Tongue (tissue), 2 donors: ENCODE data around the gene INHA. TPM values are rescaled to one million over a fixed set of nuclear protein-coding genes. Genes with fewer than 3 reads are reported as not detected.

ENCODE experiments used
- DNase-seq: peaks from one replicate; pipeline ENCODE4 v3.0.0-alpha.2; 2015
- total RNA-seq: library from RNA; depleted of rRNA; stranded (reverse); fragments of >200 nt; gene quantifications from one replicate; pipeline ENCODE4 v1.2.3, GENCODE V29; 2014

Gene INHA
- total RNA-seq, 1 donor from 2014 or later: 1.5 TPM

DNA sequence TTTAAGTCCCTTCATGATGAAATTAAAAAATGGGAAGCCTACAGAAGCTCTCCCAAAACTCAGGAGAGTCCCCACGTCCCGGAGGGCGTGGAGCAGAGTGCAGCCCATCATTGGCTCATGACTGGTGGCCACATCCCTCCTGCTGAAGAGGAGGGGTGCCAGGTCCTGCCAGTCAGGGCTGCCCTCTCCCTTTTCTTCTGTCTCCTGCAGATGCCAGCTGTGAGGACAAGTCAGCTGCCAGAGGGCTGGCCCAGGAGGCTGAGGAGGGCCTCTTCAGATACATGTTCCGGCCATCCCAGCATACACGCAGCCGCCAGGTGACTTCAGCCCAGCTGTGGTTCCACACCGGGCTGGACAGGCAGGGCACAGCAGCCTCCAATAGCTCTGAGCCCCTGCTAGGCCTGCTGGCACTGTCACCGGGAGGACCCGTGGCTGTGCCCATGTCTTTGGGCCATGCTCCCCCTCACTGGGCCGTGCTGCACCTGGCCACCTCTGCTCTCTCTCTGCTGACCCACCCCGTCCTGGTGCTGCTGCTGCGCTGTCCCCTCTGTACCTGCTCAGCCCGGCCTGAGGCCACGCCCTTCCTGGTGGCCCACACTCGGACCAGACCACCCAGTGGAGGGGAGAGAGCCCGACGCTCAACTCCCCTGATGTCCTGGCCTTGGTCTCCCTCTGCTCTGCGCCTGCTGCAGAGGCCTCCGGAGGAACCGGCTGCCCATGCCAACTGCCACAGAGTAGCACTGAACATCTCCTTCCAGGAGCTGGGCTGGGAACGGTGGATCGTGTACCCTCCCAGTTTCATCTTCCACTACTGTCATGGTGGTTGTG lies 2.6 kb downstream of the INHA start:
- DNase-seq: peak; percentile 52

DNA sequence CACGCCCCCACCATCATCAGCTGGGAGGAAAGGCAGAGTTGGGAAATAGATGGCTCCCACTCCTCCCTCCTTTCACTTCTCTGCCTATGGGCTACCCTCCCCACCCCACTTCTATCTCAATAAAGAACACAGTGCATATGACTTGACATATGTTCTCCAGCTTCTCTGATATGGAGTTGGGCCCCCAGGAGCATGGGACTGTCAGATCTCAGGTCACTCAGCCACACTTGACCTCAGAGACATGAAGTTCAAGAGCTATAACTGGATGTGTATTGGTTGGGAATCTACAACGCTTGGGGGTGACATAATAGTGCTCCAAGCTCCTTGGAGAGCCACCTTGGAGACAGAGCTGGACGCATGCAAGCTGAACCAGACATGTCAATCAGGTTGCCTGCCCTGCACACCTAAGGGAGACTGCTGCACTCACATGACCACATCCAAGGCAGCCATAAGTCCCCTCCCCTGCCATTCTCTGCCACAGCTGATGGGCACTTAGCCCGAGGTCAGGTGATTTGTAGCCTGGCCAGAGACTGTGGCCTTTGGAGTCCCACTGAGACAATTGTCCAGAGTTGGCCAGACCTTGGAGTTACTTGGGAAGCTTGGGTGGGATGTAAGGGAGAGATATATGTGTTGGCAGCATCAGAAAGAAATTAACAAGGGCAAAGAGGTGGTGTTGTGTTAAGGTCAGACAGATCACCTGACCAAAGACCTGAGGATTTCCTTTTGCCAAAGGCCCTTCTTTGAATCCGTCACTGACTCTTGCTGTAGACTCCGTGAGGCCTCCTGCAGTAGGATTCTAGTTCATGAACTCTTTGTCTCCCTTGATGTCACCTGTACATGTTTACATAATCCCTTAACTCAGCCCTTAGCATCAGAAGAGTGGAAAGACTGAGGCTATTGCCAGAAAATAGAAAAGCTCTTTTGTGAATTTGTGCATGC lies 3.7 kb downstream of the INHA start:
- no peak for DNase-seq

DNA sequence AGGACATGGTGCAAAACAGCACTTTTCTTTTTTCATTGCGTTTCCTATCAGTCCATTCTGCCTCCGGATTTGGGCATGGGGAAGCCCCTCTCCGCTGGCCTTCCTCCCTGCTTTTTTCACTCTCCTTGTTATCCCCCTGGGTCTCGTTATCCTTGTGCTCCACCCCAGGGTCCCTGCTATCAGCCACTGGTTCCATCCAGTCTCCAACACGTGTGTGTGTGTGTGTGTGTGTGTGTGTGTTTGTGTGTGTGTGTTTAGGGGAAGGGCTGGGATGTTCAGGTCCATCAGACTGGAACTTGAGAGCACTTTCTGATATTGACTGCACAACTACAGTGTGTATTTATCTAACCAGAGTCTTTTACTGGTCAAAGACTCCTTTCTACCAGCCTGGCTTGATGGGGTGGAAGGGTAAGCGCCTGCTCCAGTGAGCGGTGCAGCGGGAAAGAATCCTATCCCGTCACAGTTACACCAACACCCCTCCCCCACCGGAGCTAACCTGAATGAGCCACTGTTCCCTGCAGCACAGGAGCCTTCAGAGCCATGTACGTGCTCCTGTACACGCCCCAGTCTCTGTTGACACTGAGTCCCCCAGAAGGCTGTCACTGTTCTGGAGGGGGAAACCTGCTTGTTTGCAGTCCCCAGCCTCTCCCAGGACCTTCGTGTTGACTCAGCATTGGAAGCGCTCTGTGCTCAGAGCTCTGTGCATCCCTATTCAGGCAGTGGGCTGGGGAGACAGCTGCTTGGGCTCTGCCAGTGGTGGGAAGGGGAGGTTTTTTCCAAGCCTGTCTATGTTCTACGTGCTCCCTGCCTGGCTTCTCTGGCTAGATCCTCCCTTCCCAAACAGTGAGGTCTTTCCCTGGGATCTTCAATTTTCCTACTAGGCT lies 4.6 kb downstream of the INHA start:
- DNase-seq: peak; percentile 85

DNA sequence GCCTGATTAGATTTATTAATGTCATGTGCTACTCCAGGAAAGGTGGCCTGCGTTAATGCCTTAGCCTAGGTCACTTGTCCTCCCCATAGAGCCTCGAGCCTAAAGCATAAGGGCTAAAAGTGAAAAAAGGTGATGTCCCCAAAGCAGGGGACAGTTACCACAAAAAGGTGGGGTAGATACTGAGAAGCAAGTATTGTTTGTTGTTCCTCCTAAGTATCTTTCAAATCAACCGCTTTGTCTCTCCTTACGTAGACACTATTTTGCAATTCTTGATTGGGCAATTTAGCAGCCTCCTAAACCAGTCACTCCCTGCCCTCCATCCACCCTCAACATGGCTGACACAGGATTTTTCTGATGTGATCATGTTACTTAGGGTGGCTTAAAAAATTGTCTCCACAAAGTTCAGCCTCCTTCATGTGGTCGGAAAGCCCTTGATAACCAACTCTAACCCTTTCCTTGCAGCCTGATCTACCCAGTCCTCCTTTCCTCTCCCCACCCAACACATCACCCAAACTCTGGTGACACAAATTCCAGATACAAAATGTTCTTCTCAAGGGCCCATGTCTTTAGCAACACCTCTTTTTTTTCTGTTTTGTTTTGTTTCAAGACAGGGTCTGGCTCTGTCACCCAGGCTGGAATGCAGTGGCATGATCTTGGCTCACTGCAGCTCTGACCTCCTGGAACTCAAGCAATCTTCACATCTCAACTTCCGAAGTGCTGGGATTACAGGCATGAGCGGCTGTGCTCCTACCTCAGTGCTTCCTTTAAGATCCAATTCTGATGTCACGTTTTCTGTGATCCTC lies 6.9 kb downstream of the INHA start:
- no peak for DNase-seq

DNA sequence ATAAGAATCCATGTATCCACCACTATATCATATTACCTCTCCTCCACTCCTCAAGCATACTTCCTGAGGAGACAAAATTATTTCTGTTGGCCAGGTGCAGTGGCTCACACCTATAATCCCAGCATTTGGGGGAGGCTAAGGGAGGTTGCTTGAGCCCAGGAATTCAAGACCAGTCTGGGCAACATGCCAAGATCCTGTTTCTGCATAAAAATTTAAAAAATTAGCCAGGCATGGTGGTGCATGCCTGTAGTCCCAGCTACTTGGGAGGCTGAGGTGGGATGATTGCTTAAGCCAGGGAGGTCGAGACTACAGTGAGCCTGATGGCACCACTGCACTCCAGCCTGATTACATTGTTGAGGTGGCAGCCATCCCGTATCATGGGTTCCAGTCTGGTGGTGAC lies 9.2 kb downstream of the INHA start:
- DNase-seq: no peak

DNA sequence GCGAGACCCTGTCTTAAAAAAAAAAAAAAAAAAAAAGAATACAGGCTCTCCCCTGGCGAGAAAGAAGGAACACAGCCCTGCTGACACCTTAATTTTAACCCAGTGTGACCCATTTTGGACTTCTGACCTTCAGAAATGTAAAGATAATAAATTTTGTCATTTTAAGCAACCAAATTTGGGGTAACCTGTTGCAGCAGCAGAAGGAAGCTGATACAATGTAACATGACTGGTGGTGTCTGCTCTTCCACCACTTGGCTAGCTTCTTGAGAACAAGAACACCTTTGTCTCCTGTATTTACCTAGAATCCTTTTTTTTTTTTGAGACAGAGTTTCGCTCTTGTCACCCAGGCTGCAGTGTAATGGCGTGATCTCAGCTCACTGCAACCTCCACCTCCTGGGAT lies 19.0 kb downstream of the INHA start:
- DNase-seq: no peak

DNA sequence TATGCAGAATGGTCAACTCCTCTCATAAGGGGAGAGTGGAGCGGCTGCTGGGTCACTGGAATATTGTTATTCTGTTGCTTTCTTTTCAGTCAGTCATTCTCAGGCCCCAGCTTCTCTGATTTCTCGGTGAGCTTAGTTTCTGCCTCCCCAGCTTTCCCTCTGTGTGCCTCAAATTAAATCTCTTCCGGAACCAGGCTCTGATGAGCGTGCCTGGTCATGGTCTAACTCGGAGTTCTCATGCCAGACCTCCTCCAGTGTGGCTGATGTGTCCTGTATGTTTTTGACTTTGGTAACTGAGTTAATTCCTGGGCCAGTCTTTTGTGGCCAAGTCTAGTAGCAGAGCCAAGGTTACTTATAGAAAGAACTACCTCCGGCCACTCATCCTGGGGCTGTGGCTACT lies 20.6 kb downstream of the INHA start:
- peak; percentile 84 for DNase-seq

DNA sequence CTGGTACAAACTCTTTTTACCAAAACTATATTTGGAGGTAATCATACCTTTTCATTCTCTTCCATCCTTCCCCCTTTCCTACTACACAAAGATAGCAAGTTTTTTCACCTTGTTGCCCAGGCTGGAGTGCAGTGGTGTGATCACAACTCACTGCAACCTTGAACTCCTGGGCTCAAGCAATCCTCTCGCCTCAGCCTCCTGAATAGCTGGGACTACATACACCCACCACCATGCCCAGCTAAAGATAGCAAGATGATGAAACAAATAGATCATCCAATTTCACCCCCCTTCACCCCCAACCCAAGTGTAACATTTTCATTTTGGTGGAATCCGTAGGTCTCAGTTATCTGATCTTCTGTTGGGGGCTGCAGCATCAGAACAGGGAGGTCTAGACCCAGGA lies 21.0 kb downstream of the INHA start:
- DNase-seq: no peak

DNA sequence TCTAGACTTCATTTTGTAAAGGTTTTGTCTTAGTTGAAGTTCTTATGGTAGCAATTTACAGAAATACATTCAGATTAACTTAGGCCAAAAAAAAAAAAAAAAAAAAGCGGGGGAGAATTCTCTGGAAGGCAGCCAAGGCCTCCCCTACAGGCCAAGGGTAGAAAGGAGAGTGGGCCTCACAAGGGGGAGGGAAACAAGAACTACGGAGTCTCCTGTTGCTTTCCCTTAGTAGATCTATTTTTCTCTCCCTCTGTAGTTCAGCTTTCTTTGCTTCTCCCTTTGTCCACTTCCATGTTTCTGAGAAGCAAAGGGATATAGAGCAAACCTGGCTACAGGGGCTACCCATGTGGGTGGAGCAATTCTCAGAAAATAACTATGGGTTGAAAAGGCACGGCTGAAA lies 23.1 kb downstream of the INHA start:
- peak; percentile 85 for DNase-seq

DNA sequence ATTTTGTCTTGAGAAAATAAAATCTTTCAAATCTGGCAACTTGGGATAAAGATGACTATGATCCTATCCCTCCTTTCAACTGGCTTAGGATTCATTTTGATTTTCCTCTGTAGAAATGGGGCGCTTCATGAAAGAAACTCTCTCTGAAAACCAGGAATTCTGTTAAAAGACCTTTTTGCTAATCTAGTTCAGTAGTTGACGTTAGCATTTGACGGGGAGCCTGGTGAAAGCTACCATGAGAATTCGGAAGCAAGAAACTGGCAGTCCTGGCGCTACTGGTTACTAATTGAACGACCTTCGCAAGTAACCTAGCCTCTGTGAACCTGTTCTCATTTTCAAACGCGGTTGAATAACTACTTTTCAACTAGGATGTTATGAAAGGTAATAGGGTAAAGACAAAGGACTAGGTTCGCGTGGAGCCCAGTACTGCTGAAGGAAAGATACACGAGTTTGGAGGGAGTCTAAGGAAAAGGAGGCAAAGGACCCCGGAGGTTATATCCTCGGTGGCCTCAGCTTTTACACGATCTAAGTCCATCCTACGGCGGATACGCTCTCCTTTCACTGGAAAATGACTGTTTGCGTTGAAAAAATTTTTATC lies 24.9 kb downstream of the INHA start:
- DNase-seq: no peak

DNA sequence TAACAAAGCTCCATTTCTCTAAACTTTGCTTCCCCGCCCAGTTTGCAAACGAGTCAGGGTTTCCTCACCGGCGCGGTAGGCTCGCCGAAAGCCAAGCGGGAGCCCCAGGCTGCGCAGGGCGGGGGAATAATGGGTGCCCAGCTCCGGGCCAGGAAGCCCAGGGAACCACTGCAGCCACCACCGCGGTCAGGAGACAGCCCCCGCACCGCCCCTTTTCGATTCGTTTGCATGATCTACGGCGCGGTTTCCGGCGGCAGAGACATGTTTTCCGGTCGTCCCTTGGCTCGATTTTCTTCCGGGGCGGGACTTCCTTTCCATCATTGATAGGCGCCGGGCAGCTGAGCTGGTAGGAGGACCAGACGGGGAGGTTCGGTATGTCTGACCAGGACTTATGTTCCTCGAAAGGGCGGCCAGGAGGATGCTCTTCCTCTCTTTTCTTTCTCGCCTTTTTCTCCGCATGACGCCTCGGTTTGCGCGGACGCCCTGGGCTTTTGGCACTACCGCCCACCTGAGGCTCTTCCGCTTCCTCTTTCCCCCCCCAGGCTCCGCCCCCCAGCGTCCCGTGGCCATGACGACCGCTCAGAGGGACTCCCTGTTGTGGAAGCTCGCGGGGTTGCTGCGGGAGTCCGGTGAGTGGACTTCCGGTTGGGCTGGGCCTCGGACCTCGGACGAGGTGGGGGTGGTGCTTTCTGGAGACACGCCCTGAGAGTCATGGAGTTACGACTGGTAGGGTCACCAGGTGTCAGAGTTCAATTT lies 25.6 kb downstream of the INHA start, which contains the start of gene STK11IP:
STK11IP (plus strand) TSS at position 306 of the 756 bp plus-strand sequence; CDS start at position 569, 263 bp downstream.
- peak; percentile 99 for DNase-seq

DNA sequence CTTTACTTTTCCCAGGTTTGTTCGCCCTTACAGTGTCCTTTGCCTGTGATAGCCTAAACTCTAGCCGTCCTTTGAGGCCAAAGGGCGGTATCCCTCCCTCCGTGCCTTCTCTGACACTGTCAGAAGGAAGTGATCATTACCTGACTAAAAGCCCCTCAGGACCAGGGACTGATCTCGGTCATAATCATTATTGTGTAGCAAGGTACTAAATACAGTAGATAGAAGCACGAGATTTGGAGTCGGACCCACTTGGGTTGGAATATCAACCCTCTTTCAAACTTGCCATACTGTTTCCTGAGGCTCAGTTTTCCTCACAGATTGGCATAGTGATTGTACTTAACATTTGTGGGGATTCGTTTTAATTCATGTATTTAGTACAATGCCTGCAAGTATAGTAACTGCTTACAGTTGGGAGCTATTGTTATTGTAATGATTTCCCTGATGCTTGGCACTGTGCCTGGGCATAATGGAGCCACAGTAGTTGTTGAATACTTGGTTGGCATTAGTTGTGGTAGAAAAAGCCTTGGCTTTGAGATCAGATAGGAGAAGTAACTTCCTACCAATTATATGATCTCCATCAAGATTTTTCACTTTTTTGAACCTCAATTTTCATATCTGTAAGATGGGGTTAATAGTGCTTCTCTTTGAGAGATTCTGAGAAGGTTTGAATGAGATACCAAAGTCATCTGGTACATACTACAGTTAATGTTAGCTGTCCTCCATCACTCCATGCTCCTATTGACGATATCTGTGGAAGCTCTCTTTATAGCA lies 26.4 kb downstream of the INHA start:
- DNase-seq: no peak

DNA sequence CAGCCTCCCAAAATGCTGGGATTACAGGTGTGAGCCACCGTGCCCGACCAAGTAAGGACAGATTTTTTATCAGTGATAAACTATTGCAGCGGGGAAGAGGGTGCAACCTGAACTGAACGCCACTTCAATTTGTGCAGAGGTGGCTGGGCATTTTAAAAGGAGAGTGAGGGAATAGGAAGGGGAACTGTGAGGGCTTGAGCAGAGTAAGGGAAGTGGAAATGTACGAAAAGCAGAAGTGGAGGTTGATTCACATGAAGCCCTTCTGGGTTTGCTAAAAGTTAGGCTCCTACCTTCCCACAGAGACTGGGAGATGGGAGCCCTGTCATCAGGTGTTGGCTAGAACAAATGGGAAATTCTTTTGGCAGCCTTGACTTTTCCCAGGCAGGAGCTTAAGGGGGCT lies 31.7 kb downstream of the INHA start:
- DNase-seq: no peak

DNA sequence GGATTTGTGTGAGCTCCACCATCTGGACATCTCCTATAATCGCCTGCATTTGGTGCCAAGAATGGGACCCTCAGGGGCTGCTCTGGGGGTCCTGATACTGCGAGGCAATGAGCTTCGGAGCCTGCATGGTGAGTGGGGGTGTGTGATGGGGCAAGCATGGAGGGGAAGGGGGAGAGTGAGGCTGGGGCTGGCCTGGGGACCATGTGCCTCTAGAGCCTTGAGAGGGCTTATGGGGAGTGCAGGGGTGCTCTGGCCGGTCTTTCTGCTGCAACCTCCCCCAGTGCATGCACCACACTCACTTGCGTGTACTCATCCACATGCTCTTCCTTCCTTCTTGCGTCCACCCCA lies 33.5 kb downstream of the INHA start:
- no peak for DNase-seq

DNA sequence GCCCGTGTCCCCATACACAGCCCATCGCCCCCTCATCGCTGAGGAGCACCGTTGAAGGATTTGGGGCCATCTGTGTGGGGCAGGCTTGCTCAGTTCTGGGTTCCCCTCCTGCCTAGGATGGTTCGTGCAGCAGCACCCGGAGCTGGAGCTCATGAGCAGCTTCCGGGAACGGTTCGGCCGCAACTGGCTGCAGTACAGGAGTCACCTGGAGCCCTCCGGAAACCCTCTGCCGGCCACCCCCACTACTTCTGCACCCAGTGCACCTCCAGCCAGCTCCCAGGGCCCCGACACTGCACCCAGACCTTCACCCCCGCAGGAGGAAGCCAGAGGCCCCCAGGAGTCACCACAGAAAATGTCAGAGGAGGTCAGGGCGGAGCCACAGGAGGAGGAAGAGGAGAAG lies 35.8 kb downstream of the INHA start:
- DNase-seq: no peak

DNA sequence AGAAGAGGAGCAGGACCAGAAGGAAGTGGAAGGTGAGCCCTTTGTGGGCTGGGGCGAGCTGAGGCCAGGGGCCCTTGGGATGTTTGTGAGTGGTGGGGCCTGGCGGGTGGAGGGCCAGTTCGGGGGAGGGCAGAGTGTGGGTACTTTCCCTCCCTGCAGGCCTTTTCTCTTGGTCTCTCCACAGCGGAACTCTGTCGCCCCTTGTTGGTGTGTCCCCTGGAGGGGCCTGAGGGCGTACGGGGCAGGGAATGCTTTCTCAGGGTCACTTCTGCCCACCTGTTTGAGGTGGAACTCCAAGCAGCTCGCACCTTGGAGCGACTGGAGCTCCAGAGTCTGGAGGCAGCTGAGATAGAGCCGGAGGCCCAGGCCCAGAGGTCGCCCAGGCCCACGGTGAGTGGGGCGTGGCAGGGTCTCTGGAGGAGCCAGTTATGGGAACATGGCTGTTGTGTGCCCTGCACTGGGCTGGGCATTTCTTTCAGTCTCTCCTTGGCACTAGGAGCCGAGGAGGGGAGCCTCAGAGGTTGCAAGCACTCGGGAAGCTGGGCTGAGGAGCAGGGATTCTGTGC lies 36.4 kb downstream of the INHA start:
- no peak for DNase-seq

DNA sequence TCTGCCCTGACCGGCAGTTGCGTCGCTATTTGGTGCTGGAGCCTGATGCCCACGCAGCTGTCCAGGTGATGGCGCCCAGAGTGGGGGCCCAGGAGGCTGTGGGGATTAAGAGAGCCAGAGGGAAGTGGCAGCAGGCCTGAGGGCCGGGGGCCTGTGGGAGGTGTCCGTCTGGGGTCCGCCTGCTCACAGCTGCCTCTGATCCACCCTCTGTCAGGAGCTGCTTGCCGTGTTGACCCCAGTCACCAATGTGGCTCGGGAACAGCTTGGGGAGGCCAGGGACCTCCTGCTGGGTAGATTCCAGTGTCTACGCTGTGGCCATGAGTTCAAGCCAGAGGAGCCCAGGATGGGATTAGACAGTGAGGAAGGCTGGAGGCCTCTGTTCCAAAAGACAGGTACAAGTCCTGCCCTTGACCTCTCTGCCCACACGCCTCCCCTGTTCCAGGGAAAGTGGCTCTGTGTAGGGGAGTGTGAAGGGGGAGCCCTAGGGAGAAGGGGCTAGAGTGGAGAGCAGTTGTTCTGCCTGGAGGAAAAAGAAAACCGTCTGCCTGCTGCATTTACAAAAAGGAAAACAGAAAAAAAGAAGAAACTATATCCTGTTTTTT lies 37.1 kb downstream of the INHA start:
- no peak for DNase-seq

DNA sequence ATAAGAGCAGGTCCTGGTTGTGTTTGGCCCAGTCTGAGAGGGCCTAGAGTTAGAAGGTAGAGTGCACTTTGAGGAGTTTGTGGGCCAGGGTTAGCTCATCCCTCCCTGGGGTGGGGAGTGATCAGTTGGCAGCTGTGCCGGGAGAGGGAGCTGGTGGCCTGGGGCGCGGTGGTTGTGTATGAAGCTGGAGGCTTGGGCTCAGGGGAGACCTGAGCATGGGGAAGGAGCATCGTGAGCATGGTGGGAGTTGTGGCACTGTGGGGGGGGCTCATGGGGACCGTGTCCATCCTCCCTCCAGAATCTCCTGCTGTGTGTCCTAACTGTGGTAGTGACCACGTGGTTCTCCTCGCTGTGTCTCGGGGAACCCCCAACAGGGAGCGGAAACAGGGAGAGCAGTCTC lies 39.2 kb downstream of the INHA start:
- no peak for DNase-seq
